HEK293 (cell line): Measurements from ENCODE around the gene RNF217.
A peak's percentile ranks its signal among the peaks of the same experiment; 100 is the strongest.

Source experiments
- CTCF ChIA-PET: fragments of 350-600 bp; formaldehyde crosslinking; extraction: SDS; loops from one replicate; lab custom pipeline; 2021; ENCODE audit warnings: antibody characterized with exemption; lab: Yijun Ruan, JAX
- POLR2A ChIA-PET: fragments of 300-600 bp; formaldehyde crosslinking; extraction: SDS; loops from one replicate; lab custom pipeline; 2020; ENCODE audit warnings: antibody characterized with exemption, inconsistent platforms; lab: Yijun Ruan, JAX
- H3K27ac ChIP-seq: fragments of 200-500 bp; sonication (Bioruptor generic); 2 replicates; pipeline ENCODE4 v1.5.1; 2014; ENCODE audit warnings: low read depth, low read length, control low read depth, inconsistent platforms; ENCODE audit errors: extremely low read depth
- H3K36me3 ChIP-seq, 2 experiments: fragments of 200-500 bp in 1 of 2; sonication (Bioruptor generic) in 1 of 2; 1 replicate in 1 of 2; 2 replicates in 1 of 2; pipeline ENCODE4 v1.5.1; 2014 to 2017; ENCODE audit warnings: inconsistent platforms in 2 of 2, low read length in 2 of 2; ENCODE audit not compliant: control insufficient read depth in 2 of 2, insufficient read depth in 1 of 2
- H3K4me1 ChIP-seq: fragments of 200-500 bp; sonication (Bioruptor generic); 2 replicates; pipeline ENCODE4 v1.5.1; 2014; ENCODE audit warnings: mild to moderate bottlenecking, low read length, inconsistent platforms; ENCODE audit not compliant: control insufficient read depth, insufficient read depth
- H3K4me3 ChIP-seq: 2 replicates; pipeline ENCODE4 v1.5.1; 2011; ENCODE audit warnings: low read depth, mild to moderate bottlenecking, control low read depth, low read length, moderate library complexity
- H3K9me3 ChIP-seq: fragments of 200-500 bp; sonication (Bioruptor generic); 2 replicates; pipeline ENCODE4 v1.5.1; 2014; ENCODE audit warnings: low read depth, low read length, inconsistent platforms; ENCODE audit not compliant: control insufficient read depth, insufficient read depth
- KLF1 ChIP-seq: fragments of 450-650 bp; formaldehyde crosslinking; IDR thresholded peaks from 2 replicates; pipeline ENCODE4 v1.5.1; 2016; ENCODE audit warnings: missing biosample characterization, missing genetic modification characterization
- PRDM1 ChIP-seq: fragments of 450-650 bp; formaldehyde crosslinking; IDR thresholded peaks from 2 replicates; pipeline ENCODE4; 2016; ENCODE audit warnings: missing biosample characterization, missing genetic modification characterization
- SCRT2 ChIP-seq: fragments of 450-650 bp; formaldehyde crosslinking; IDR thresholded peaks from 2 replicates; pipeline ENCODE4 v1.5.1; 2016; ENCODE audit warnings: missing biosample characterization, missing genetic modification characterization
- SP3 ChIP-seq: fragments of 450-650 bp; formaldehyde crosslinking; IDR thresholded peaks from 2 replicates; pipeline ENCODE4 v1.5.1; 2016; ENCODE audit warnings: missing biosample characterization, missing genetic modification characterization
- ZBTB21 ChIP-seq: fragments of 450-650 bp; formaldehyde crosslinking; IDR thresholded peaks from 2 replicates; pipeline ENCODE4 v1.5.1; 2017; ENCODE audit warnings: missing biosample characterization, missing genetic modification characterization
- ZFP3 ChIP-seq: fragments of 450-650 bp; formaldehyde crosslinking; IDR thresholded peaks from 2 replicates; pipeline ENCODE4 v1.5.1; 2016; ENCODE audit warnings: low read depth, missing biosample characterization, missing genetic modification characterization
- ZIC2 ChIP-seq: fragments of 450-650 bp; formaldehyde crosslinking; IDR thresholded peaks from 2 replicates; pipeline ENCODE4 v1.5.1; 2016; ENCODE audit warnings: missing biosample characterization, missing genetic modification characterization
- ZNF140 ChIP-seq: fragments of 450-650 bp; formaldehyde crosslinking; IDR thresholded peaks from 2 replicates; pipeline ENCODE4 v1.5.1; 2016; ENCODE audit warnings: missing biosample characterization, missing genetic modification characterization
- ZNF24 ChIP-seq: fragments of 450-650 bp; formaldehyde crosslinking; IDR thresholded peaks from 2 replicates; pipeline ENCODE4 v1.5.1; 2016; ENCODE audit warnings: missing biosample characterization, missing genetic modification characterization
- ZNF302 ChIP-seq: fragments of 450-650 bp; formaldehyde crosslinking; IDR thresholded peaks from 2 replicates; pipeline ENCODE4 v1.5.1; 2016; ENCODE audit warnings: missing biosample characterization, missing genetic modification characterization, low read depth
- ZNF335 ChIP-seq: fragments of 450-650 bp; formaldehyde crosslinking; conservative IDR thresholded peaks from 2 replicates; pipeline ENCODE4 v1.5.1; 2016; ENCODE audit warnings: missing biosample characterization, missing genetic modification characterization
- ZNF341 ChIP-seq: fragments of 450-650 bp; formaldehyde crosslinking; IDR thresholded peaks from 2 replicates; pipeline ENCODE4; 2016; ENCODE audit warnings: low read depth, missing biosample characterization, missing genetic modification characterization
- ZNF37A ChIP-seq: fragments of 450-650 bp; IDR thresholded peaks from 2 replicates; pipeline ENCODE4 v1.5.1; 2018; ENCODE audit warnings: missing biosample characterization, missing genetic modification characterization
- ZNF391 ChIP-seq: fragments of 450-650 bp; formaldehyde crosslinking; IDR thresholded peaks from 2 replicates; pipeline ENCODE4 v1.5.1; 2016; ENCODE audit warnings: low read depth, missing biosample characterization, missing genetic modification characterization, borderline replicate concordance
- ZNF621 ChIP-seq: fragments of 450-650 bp; formaldehyde crosslinking; IDR thresholded peaks from 2 replicates; pipeline ENCODE4 v1.5.1; 2017; ENCODE audit warnings: missing biosample characterization, missing genetic modification characterization
- ZNF624 ChIP-seq: fragments of 450-650 bp; formaldehyde crosslinking; IDR thresholded peaks from 2 replicates; pipeline ENCODE4 v1.5.1; 2017; ENCODE audit warnings: missing biosample characterization, missing genetic modification characterization
- ZNF707 ChIP-seq: fragments of 450-650 bp; formaldehyde crosslinking; IDR thresholded peaks from 2 replicates; pipeline ENCODE4 v1.5.1; 2016; ENCODE audit warnings: missing biosample characterization, missing genetic modification characterization
- TF ChIP-seq, protein P1 (sequence below): fragments of 450-650 bp; formaldehyde crosslinking; IDR thresholded peaks from 2 replicates; pipeline ENCODE4 v1.5.1; 2016; ENCODE audit warnings: missing biosample characterization, missing genetic modification characterization
- TF ChIP-seq, protein P2 (sequence below): fragments of 450-650 bp; formaldehyde crosslinking; IDR thresholded peaks from 2 replicates; pipeline ENCODE4 v1.5.1; 2016; ENCODE audit warnings: missing biosample characterization, missing genetic modification characterization

The RNF217 gene

DNA sequence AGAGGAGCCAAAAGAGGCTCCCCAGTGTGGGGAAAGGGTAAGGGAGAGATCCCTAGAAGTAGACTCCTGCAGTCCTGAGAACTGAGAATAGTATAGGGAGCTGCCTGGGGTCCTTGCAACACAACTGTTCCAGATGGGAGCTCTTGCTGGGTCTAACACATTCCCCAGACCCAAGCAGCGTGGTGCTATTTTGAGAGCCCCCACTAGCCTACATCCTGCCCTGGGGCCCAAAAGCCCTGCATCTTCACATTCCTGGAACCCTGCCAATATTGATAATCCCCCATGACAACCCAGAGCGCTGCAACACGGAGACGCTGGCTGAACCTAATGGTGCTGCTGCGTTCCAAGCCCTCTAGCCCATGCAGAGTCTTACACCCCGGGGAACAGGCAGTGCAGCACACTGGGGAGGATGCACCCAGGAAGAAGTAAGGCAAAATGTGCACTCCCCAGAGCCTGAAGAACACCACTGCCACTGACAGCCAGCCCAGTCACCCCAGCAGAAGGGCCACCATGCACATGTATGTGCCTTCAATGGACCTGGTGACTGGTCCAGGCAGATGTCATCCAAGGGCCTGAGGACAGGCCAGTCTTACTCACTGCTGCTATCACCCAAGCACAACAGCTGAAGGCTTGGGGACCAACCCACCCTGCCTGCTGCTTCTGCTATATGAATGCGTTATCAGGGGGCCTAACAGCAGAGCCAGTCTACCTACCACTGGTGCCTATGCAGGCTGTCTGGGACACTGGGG, 7.0 kb upstream of the RNF217 start:
- ChIA-PET CTCF (interaction anchor here (0.5 to 0.9 kb wide), 2 partner anchors 85 to 159 kb away, joined by 3 to 4 read pairs; no protein-coding TSS in a partner anchor), POLR2A (no interaction called here)
- no peak overlapping the region for H3K27ac ChIP-seq
- H3K4me3 ChIP-seq, result no peak overlapping the region
- H3K36me3 ChIP-seq, result no peaks in the 10 kb centered on the region
- no peaks in the 10 kb centered on the region for H3K9me3 ChIP-seq
- TF ChIP-seq SP3, result no peak
- peak; percentile 75 for TF ChIP-seq ZIC2 (tag by site-specific recombination)
- H3K4me1 ChIP-seq, result no peaks in the 10 kb centered on the region; the same call in 1 of the 2 replicates

DNA sequence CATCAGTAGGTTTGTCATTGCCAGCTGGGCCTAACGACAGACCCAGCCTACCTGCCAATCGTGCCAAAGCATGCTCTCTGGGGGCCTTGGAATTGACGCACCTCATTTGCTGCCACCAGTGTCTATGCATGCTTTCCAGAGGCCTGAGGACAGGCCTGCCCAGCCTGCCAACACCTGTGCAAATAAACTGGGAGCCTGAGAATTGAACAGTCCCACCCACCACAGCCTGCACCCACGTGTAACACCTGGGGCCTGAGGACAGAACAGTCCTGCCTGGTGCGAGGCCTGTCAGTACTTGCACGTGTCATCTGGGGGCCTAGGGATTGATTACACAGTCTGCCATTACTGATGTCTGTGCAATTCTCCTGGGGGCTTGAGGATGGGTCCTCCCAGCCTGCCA, 6.2 kb upstream of the RNF217 start:
- ChIA-PET CTCF (interaction anchor here (0.7 kb wide), 1 partner anchor 198 kb away, joined by 5 read pairs; the partner anchor contains the start of gene TPD52L1), POLR2A (no interaction called here)
- no peak overlapping the region for H3K4me3 ChIP-seq
- H3K9me3 ChIP-seq, result no peaks in the 10 kb centered on the region
- no peaks in the 10 kb centered on the region; the same call in 1 of the 2 replicates for H3K4me1 ChIP-seq
- no peak overlapping the region for H3K27ac ChIP-seq
- no peak for TF ChIP-seq ZNF391 (tag by site-specific recombination)
- TF ChIP-seq ZNF24 (tag by site-specific recombination), result no peak
- TF ChIP-seq ZFP3 (tag by site-specific recombination), result no peak
- no peak for TF ChIP-seq ZBTB21 (tag by site-specific recombination)
- TF ChIP-seq SCRT2, result no peak
- TF ChIP-seq ZNF37A (tag by site-specific recombination), result no peak
- TF ChIP-seq, protein P1, sequence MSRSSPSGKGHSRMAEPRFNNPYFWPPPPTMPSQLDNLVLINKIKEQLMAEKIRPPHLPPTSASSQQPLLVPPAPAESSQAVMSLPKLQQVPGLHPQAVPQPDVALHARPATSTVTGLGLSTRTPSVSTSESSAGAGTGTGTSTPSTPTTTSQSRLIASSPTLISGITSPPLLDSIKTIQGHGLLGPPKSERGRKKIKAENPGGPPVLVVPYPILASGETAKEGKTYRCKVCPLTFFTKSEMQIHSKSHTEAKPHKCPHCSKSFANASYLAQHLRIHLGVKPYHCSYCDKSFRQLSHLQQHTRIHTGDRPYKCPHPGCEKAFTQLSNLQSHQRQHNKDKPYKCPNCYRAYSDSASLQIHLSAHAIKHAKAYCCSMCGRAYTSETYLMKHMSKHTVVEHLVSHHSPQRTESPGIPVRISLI (tag by site-specific recombination), result no peak
- TF ChIP-seq ZNF341 (tag by site-specific recombination), result no peak
- TF ChIP-seq ZNF624 (tag by site-specific recombination), result no peak
- no peak for TF ChIP-seq ZIC2 (tag by site-specific recombination)
- no peak for TF ChIP-seq ZNF335 (tag by site-specific recombination)
- TF ChIP-seq, all 188 proteins: peak for 0
- H3K36me3 ChIP-seq, result no peaks in the 10 kb centered on the region

DNA sequence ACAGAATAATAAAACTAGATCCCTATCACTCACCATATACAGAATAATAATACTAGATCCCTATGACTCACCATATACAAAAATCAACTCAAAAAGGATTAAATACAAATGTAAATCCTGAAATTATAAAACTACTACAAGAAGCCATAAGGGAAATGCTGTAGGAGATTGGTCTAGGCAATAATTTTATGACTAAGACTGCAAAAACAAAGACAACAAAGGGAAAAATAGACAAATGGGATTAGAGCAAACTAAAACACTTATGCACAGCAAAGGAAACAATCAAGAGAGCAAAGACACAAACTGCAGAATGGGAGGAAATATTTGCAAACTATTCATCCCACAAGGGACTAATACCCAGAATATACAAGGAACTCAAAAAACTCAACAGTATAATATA, 4.1 kb upstream of the RNF217 start:
- Histone ChIP-seq H3K27ac (no peak overlapping the region), H3K4me1 (peaks cover 3% of the 10 kb centered on the region; the same call in 1 of the 2 replicates), H3K4me3 (no peak overlapping the region), H3K9me3 (no peaks in the 10 kb centered on the region), H3K36me3 (no peaks in the 10 kb centered on the region)
- no peak for TF ChIP-seq ZNF302 (tag by site-specific recombination)
- TF ChIP-seq ZNF707 (tag by site-specific recombination), result no peak
- TF ChIP-seq ZNF140 (tag by site-specific recombination), result no peak
- no peak for TF ChIP-seq PRDM1 (tag by site-specific recombination)
- TF ChIP-seq, protein P2, sequence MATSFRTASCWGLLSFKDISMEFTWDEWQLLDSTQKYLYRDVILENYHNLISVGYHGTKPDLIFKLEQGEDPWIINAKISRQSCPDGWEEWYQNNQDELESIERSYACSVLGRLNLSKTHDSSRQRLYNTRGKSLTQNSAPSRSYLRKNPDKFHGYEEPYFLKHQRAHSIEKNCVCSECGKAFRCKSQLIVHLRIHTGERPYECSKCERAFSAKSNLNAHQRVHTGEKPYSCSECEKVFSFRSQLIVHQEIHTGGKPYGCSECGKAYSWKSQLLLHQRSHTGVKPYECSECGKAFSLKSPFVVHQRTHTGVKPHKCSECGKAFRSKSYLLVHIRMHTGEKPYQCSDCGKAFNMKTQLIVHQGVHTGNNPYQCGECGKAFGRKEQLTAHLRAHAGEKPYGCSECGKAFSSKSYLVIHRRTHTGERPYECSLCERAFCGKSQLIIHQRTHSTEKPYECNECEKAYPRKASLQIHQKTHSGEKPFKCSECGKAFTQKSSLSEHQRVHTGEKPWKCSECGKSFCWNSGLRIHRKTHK (tag by site-specific recombination), result no peak
- TF ChIP-seq KLF1 (tag by site-specific recombination), result no peak
- TF ChIP-seq ZNF621 (tag by site-specific recombination), result peak; percentile 70; the same call in 1 of the 2 replicates
- CTCF ChIA-PET, result no interaction called here
- POLR2A ChIA-PET, result no interaction called here
